Muscle layer of colon (tissue), 2 donors: ENCODE results near the gene STK16.
"Not testable (repeated sequence)": the region's sequence is repeated elsewhere in the genome, so short reads cannot be mapped to it uniquely, and the experiment has no call there.

Source experiments
- H3K27ac ChIP-seq: one replicate; pipeline ENCODE4 v1.7.0; 2013; ENCODE audit warnings: low read depth, mild to moderate bottlenecking, low read length, moderate library complexity
- H3K27me3 ChIP-seq, 2 donors: one replicate each; pipeline ENCODE4 v1.7.0; 2013; ENCODE audit warnings: low read length in 2 of 2, mild to moderate bottlenecking in 2 of 2; ENCODE audit not compliant: insufficient read depth in 2 of 2, control insufficient read depth in 1 of 2
- H3K36me3 ChIP-seq: one replicate; pipeline ENCODE4 v1.7.0; 2013; ENCODE audit warnings: mild to moderate bottlenecking, low read length; ENCODE audit not compliant: insufficient read depth
- H3K4me1 ChIP-seq: one replicate; pipeline ENCODE4 v1.7.0; 2013; ENCODE audit warnings: mild to moderate bottlenecking, low read length; ENCODE audit not compliant: insufficient read depth
- H3K4me3 ChIP-seq, 2 donors: one replicate each; pipeline ENCODE4 v1.7.0; 2013; ENCODE audit warnings: low read length in 2 of 2, low read depth in 1 of 2, mild to moderate bottlenecking in 1 of 2, moderate library complexity in 1 of 2
- H3K9ac ChIP-seq: one replicate; pipeline ENCODE4 v1.7.0; 2013; ENCODE audit warnings: low read length
- H3K9me3 ChIP-seq: one replicate; pipeline ENCODE4 v1.7.0; 2013; ENCODE audit warnings: mild to moderate bottlenecking, low read length
- donor health status: abdominal sarcoma.
- donor health status: Adenocarcinoma of cecum.

The STK16 gene, protein sequence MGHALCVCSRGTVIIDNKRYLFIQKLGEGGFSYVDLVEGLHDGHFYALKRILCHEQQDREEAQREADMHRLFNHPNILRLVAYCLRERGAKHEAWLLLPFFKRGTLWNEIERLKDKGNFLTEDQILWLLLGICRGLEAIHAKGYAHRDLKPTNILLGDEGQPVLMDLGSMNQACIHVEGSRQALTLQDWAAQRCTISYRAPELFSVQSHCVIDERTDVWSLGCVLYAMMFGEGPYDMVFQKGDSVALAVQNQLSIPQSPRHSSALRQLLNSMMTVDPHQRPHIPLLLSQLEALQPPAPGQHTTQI

DNA sequence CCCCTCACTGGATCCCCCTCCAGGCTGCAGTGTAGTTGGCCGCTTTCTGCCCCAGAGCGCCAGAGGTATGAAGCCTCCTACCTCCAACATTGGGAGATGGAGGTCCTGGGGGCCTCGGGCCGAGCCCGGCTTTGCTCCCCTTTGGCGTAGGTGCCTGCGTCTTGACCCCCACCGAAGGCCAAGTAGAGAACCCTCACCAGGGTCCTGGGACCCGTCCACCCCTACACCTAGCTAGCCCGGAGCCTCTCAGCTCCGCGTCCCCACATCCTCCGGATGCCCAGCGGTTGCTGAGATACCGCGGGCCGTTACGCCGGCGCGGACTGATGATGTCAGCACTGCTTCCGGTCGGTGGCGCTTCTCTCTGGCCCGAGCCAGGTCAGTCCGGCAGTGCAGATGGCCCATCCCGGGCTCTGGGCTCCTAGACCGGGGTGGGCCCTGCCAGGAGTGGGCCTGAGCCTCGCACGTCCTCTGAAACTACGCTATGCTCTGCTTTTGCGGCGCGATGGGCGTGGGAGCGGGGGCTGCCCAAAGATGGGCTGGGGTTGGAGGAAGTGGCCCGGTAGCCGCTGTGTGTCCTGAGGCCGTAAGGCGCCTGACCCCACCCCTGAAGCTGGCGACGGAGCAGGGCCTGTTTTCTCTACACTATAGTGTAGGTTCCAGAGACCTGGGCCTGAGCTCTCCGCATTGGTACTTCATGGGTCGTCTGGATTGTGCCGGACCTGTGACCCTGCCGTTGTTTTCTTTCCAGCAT, at the start of gene STK16, which contains the start of gene GLB1L:
Gene STK16, plus strand, starts transcription at position 332 of the 751 bp plus-strand sequence. CDS start 521 bp downstream, outside the sequence.
Gene GLB1L, minus strand, starts transcription at position 297 of the 751 bp plus-strand sequence. CDS start 1,871 bp downstream, outside the sequence.
- Histone ChIP-seq H3K4me3 (peak within 1 kb of the TSS; percentile 80 to 98), H3K9ac (peak within 1 kb of the TSS; percentile 82), H3K9me3 (no peaks in the 10 kb centered on the region), H3K27me3 (no peaks in the 10 kb centered on the region), H3K36me3 (peaks cover 19% of the 10 kb centered on the region), H3K4me1 (peaks cover 42% of the 10 kb centered on the region), H3K27ac (peak within 1 kb of the TSS; percentile 89)

DNA sequence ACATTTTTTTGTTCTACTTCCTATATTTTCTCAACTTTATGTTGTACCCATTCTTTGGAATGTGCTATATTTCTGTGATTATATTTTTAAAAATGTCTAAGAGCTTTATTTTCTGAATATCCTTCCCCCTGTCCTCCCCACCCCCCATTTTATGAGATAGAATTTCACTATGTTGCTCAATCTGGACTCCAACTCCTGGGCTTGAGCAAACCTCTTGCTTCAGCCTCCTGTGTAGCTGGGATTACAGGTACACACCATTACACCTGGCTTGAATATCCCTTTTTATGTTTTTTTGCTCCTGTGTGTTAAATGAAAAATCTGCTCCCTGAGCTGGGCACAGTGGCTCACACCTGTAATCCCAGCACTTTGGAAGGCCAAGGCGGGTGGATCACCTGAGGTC, 47.9 kb upstream of the STK16 start:
- Histone ChIP-seq H3K27ac (no peak overlapping the region), H3K9ac (no peak overlapping the region), H3K36me3 (no peaks in the 10 kb centered on the region), H3K27me3 (no peaks in the 10 kb centered on the region), H3K9me3 (no peaks in the 10 kb centered on the region), H3K4me3 (no peak overlapping the region), H3K4me1 (no peaks in the 10 kb centered on the region)

DNA sequence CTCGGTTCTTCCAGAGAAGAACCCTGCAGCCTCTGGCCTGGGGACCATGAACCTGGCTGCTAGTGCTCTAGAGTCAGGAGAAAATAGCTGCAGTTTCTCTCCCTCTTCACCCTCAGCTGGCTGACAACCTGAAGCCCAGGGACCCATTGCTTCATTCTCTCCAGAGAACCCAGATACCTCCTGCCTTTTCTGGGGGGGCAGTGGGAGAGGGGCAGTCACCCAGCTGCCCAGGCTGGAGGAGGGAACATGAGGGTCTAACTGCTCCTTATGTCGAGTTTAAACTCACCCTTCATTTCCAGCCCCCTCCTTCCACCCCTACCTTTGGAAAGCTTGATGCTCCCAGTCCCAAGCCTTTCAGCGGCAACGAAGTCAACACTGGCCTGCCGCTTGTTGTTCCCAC, 46.3 kb upstream of the STK16 start:
- Histone ChIP-seq H3K4me1 (no peaks in the 10 kb centered on the region), H3K9me3 (no peaks in the 10 kb centered on the region), H3K36me3 (no peaks in the 10 kb centered on the region), H3K27me3 (no peaks in the 10 kb centered on the region), H3K27ac (no peak overlapping the region), H3K9ac (no peak overlapping the region), H3K4me3 (no peak overlapping the region)

DNA sequence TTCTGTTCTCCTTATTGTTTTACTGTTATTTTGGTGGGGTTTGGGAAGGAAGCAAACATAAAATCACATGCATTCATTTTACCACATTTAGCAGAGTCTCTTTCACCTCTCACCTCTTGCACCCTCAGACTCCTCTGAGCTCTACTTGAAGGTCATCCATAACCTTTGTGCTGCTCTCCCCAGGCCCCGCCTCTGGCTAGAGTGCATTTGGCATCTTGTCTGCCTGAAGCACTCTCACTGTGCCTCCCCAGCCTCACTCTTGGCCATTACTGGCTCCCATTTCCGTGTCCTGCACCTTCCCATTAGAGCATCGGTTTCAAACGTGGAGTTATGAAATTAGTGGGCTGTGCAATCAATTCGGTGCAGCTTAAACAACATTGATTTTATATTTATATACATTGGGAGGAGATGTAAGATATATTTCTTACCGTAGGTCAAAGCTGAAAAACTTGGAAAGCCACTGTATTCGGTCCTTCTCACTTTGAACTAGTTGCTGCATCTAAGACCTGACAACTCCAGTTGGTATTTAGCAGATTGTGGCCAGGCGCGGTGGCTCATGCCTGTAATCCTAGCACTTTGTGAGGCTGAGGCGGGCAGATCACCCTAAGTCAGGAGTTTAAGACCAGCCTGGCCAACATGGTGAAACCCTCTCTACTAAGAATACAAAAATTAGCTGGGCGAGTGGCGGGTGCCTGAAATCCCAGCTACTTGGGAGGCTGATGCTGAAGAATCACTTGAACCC, 45.6 kb upstream of the STK16 start:
- no peak overlapping the region for H3K27ac ChIP-seq
- no peak overlapping the region for H3K4me3 ChIP-seq
- H3K27me3 ChIP-seq, result no peaks in the 10 kb centered on the region
- no peaks in the 10 kb centered on the region for H3K4me1 ChIP-seq
- H3K9ac ChIP-seq, result no peak overlapping the region
- no peaks in the 10 kb centered on the region for H3K9me3 ChIP-seq
- no peaks in the 10 kb centered on the region for H3K36me3 ChIP-seq

DNA sequence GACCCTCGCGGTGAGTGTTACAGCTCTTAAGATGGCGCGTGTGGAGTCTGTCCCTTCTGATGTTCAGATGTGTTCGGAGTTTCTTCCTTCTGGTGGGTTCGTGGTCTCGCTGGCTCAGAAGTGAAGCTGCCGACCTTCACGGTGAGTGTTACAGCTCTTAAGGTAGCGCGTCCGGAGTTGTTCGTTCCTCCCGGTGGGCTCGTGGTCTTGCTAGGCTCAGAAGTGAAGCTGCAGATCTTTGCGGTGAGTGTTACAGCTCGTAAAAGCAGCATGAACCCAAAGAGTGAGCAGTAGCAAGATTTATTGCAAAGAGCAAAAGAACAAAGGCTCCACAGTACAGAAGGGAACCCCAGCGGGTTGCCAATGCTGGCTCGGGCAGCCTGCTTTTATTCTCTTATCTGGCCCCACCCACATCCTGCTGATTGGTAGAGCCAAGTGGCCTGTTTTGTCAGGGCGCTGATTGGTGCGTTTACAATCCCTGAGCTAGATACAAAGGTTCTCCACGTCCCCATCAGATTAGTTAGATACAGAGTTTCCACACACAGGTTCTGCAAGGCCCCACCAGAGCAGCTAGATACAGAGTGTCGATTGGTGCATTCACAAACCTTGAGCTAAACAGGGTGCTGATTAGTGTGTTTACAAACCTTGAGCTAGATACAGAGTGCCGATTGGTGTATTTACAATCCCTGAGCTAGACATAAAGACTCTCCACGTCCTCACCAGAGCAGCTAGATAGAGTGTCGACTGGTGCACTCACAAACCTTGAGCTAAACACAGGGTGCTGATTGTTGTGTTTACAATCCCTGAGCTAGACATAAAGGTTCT, 44.6 kb upstream of the STK16 start:
- not testable (repeated sequence) for H3K36me3 ChIP-seq, H3K4me1 ChIP-seq, H3K4me3 ChIP-seq, H3K9me3 ChIP-seq, H3K27ac ChIP-seq, H3K27me3 ChIP-seq, H3K9ac ChIP-seq

DNA sequence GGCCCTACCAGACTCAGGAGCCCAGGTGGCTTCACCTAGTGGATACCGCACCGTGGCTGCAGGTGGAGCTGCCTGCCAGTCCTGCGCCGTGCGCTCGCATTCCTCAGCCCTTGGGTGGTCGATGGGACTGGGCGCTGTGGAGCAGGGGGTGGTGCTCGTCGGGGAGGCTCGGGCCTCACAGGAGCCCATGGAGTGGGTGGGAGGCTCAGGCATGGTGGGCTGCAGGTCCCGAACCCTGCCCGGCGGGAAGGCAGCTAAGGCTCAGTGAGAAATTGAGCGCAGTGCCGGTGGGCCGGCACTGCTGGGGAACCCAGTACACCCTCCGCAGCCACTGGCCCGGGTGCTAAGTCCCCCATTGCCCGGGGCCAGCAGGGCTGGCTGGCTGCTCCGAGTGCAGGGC, 43.9 kb upstream of the STK16 start:
- not testable (repeated sequence) for H3K9ac ChIP-seq, H3K9me3 ChIP-seq, H3K4me3 ChIP-seq, H3K27me3 ChIP-seq, H3K27ac ChIP-seq, H3K4me1 ChIP-seq, H3K36me3 ChIP-seq

DNA sequence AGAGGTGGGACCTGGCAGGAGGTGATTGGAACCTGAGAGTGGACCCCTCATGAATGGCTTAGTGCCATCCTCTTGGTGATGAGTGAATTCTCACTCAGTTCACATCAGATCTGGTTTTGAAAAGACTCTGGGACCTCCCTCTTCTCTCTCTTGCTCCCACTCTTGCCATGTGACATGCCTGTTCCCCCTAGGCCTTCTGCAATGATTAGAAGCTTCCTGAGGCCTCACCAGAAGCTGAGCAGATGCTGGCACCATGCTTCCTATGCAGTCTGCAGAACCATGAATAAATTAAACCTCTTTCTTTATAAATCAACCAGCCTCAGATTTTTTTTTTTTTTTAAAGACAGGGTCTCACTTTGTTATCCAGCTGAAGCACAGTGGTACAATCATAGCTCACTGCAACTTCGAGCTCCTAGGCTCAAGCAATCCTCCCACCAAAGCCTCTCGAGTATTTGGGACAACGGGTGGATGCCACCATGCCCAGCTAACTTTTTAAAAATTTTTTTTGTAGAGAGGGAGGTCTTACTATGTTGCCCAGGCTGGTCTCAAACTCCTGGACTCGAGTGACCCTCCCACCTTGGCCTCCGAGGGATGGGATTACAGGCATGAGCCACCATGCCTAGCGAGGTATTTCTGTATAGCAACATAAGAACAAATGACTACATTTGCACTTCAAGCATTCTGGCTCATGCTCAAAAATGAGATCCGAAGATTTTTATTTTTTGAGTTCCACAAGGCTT, 40.7 kb upstream of the STK16 start:
- H3K9me3 ChIP-seq, result no peaks in the 10 kb centered on the region
- peaks cover 17% of the 10 kb centered on the region for H3K36me3 ChIP-seq
- no peak overlapping the region for H3K9ac ChIP-seq
- H3K27me3 ChIP-seq, result no peaks in the 10 kb centered on the region
- no peak overlapping the region for H3K4me3 ChIP-seq
- H3K4me1 ChIP-seq, result peaks cover 20% of the 10 kb centered on the region
- H3K27ac ChIP-seq, result no peak overlapping the region

DNA sequence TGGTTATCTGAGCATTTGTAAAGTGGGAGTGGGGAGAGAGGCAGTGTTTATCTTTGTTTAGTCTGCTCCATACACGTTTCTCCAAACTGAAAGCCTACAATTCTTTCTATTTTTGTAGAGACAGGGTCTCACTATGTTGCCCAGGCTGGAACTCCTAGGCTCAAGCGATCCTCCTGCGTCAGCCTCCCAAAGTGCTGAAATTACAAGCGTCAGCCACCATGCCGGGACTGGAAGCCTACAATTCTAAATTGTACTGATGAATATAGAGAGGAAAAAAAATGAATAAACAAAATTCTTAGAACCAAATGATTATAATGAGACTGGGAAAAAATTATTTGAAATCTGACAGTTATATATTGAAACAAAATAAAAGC, 40.1 kb upstream of the STK16 start:
- Histone ChIP-seq H3K27ac (no peak overlapping the region), H3K9me3 (no peaks in the 10 kb centered on the region), H3K9ac (no peak overlapping the region), H3K4me1 (peaks cover 20% of the 10 kb centered on the region), H3K27me3 (no peaks in the 10 kb centered on the region), H3K36me3 (peaks cover 22% of the 10 kb centered on the region), H3K4me3 (no peak overlapping the region)

DNA sequence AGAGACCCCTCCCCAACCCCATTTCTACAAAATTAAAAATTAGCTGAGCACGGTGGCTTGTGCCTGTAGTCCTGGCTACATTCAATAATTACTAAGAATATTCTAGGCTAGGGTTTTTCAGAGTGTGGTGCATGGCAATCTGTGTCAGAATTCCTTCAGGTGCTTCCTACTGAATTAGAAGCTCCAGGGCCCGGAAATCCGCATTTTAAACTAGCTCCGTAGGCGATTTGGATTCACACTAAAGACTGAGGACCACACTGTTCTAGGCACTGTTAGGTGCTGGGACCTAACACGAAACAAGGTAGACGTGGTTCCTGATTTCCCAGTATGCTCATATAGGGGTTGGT, 39.3 kb upstream of the STK16 start:
- peaks cover 30% of the 10 kb centered on the region for H3K36me3 ChIP-seq
- peak overlapping the region; percentile 96 for H3K9ac ChIP-seq
- peak overlapping the region; percentile 73 to 87 for H3K4me3 ChIP-seq
- no peaks in the 10 kb centered on the region for H3K27me3 ChIP-seq
- H3K9me3 ChIP-seq, result no peaks in the 10 kb centered on the region
- peak overlapping the region; percentile 93 for H3K27ac ChIP-seq
- peaks cover 20% of the 10 kb centered on the region for H3K4me1 ChIP-seq

DNA sequence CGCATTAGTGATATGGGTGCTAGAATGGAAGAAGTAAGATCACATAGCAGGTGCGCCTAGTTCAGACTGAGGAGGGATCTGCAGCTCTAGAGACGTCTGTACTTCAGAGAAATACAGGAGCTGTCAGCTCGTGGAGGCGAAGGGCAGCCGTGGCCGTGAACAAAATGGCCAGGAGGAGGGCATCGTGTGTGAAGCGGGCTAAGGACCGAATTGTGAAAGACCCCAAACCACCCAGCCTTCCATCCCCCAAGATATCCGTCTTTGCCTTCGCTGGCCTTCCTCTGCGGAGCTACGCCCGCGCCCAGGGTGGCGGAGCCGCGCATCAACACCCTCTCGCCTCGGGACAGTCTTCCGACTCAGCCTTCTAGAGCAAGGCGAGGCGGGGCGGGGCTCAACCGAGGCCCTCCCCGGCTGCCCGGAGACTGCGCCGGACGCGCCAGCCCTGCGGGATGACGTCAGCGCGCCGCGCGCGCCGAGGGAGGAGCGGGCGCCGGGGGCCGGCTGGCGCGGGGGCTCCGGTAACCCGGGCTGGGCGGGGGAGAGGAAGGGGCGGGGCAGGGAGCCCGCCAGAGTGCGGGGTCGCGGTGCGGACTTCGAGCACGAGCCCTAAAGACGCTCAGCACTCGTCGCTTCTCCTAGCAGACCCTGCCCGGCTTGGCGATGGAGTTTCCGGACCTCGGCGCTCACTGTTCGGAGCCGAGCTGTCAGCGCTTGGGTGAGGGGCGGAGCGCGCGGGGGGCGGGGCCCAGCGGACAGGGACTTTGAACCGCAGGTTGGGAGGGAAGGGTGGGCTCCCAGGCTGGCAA, 38.7 kb upstream of the STK16 start, which contains the start of gene ZFAND2B:
Gene ZFAND2B, plus strand, starts transcription at position 455 of the 806 bp plus-strand sequence. Its CDS starts 206 bp downstream, at position 661.
- Histone ChIP-seq H3K9ac (peak within 1 kb of the TSS; percentile 96), H3K27ac (peak within 1 kb of the TSS; percentile 97), H3K9me3 (no peaks in the 10 kb centered on the region), H3K36me3 (peaks cover 31% of the 10 kb centered on the region), H3K27me3 (no peaks in the 10 kb centered on the region), H3K4me3 (peak within 1 kb of the TSS; percentile 73 to 87), H3K4me1 (peaks cover 20% of the 10 kb centered on the region)
